ENCODE data around the gene ZNF311. TPM values are rescaled to one million over a fixed set of nuclear protein-coding genes. Genes with fewer than 3 reads are reported as not detected.

Gene ZNF311
- total and polyA plus RNA-seq, 9 of the 15 experiments (the other 6 are each of a cell fraction or from before 2014, with no cell fraction given): 5.1 to 10.0 (median 7.5) TPM

GRCh38 chr6:28953039-28953584 is 52.0 kb downstream of the ZNF311 start:
- peaks cover 22 to 33% of the 10 kb centered on the region in 2 experiments for H3K4me1 ChIP-seq (replicated peaks in 1 of 2; ENCODE audit: control insufficient read depth in 2 of 2, insufficient read depth in 2 of 2, low read length in 2 of 2)
- CTCF ChIA-PET (ENCODE audit: low intra/inter-chr PET ratio): interaction anchor here (2.1 kb wide), 1 partner anchor 27 kb away, joined by 4 read pairs; no protein-coding TSS in a partner anchor
- H4K20me1 ChIP-seq (replicated peaks; ENCODE audit: control insufficient read depth, insufficient read depth, low read length): no peaks in the 10 kb centered on the region
- ATAC-seq (peak; percentile 80), FAIRE-seq (no peak), DNase-seq (ENCODE audit: extremely low read depth in 1 of 4, low spot score in 3 of 4) (peak; percentile 78 to 92 (median 84))
- H3K9ac ChIP-seq (ENCODE audit: insufficient read depth in 1 of 2, low read depth in 2 of 2, low read length in 2 of 2): peak overlapping the region; percentile 81 to 82; a peak in 3 of 4 replicates
- in situ Hi-C loops (cut with MboI) (no loop called here), intact Hi-C loops (cut with micrococcal nuclease) (loop anchor here (1.0 kb wide), 1 partner anchor 9 kb away; no protein-coding TSS in a partner anchor)
- POLR2A ChIA-PET: interaction anchor here (0.8 to 1.5 kb wide), 2 partner anchors 28 to 57 kb away, joined by 3 to 7 read pairs; no protein-coding TSS in a partner anchor
- no TSS peak for BruUV-seq (replicated peaks)
- H2AFZ ChIP-seq (ENCODE audit: low read depth, low read length): peak overlapping the region; percentile 99
- no peaks in the 10 kb centered on the region; the same call in 1 of the 2 replicates for H3K9me3 ChIP-seq (replicated peaks; ENCODE audit: control insufficient read depth, insufficient read depth, low read depth, low read length)
- no peaks in the 10 kb centered on the region for H3K27me3 ChIP-seq (ENCODE audit: control insufficient read depth in 2 of 2, insufficient read depth in 2 of 2, low read length in 2 of 2)
- peak overlapping the region; percentile 43 for H3K4me3 ChIP-seq
- WGBS (ENCODE audit: insufficient coverage, low coverage, missing lambda C conversion rate): under 1% methylated on average over 13 of the region's 13 CpGs
- H3K4me2 ChIP-seq (ENCODE audit: insufficient read depth, low read length): peak overlapping the region; percentile 95
- no peaks in the 10 kb centered on the region for H3K36me3 ChIP-seq (ENCODE audit: control insufficient read depth, insufficient read depth, low read length)
- H3K9me1 ChIP-seq (ENCODE audit: control insufficient read depth, insufficient read depth, low read length): no peaks in the 10 kb centered on the region
- H3K27ac ChIP-seq (ENCODE audit: extremely low read depth, low read depth, low read length): peak overlapping the region; percentile 76
- H3K79me2 ChIP-seq (ENCODE audit: control insufficient read depth, insufficient read depth, low read length): no peaks in the 10 kb centered on the region
- TF ChIP-seq KDM4B (IDR thresholded peaks at IDR 0.05; ENCODE audit: borderline replicate concordance in 2 of 2, low read depth in 1 of 2) (no peak), MYC (IDR thresholded peaks at IDR 0.05; ENCODE audit: low read depth, low read length) (no peak), MYC (CRISPR knock-in tag; IDR thresholded peaks at IDR 0.05; ENCODE audit: borderline replicate concordance, low read depth) (no peak), MAFK (IDR thresholded peaks at IDR 0.05; ENCODE audit: low read length) (no peak), TEAD4 (IDR thresholded peaks at IDR 0.05; ENCODE audit: low read length) (peak; percentile 86), TEAD4 (CRISPR knock-in tag; IDR thresholded peaks at IDR 0.05; ENCODE audit: borderline replicate concordance) (no peak), ASH1L (IDR thresholded peaks at IDR 0.05; ENCODE audit: borderline replicate concordance, low read depth, partially characterized antibody) (no peak), ZBTB2 (IDR thresholded peaks at IDR 0.05) (peak; percentile 53; the same call in 1 of the 2 replicates), PTBP1 (IDR thresholded peaks at IDR 0.05; ENCODE audit: low read depth, low read length) (no peak), CHCHD3 (CRISPR knock-in tag; IDR thresholded peaks at IDR 0.05) (no peak), RCOR1 (IDR thresholded peaks at IDR 0.05; ENCODE audit: borderline replicate concordance in 1 of 2, low read depth in 2 of 2, low read length in 2 of 2) (peak in 1 of 2 experiments; percentile 77; a peak in 2 of 4 replicates), ZHX1 (conservative IDR thresholded peaks at IDR 0.05; ENCODE audit: low read length) (0 out of 2 replicates have a peak, but pooled peaks have one; percentile 59), ZNF76 (CRISPR knock-in tag; IDR thresholded peaks at IDR 0.05; ENCODE audit: borderline replicate concordance) (no peak), SMAD2 (IDR thresholded peaks at IDR 0.05; ENCODE audit: low read depth, low read length) (no peak), ZBTB5 (IDR thresholded peaks at IDR 0.05) (peak; percentile 76), ZNF197 (CRISPR knock-in tag; IDR thresholded peaks at IDR 0.05; ENCODE audit: low read depth) (0 out of 2 replicates have a peak, but pooled peaks have one; percentile 29)
